CD4-positive, alpha-beta T cell (primary cell): Measurements from ENCODE around the gene KSR2. TPM values are rescaled to one million over a fixed set of nuclear protein-coding genes. Genes with fewer than 3 reads are reported as not detected.

Experiments used
- ATAC-seq: fragments of 200-7000 bp; cut with Tn5 transposase; one replicate; pipeline ENCODE4 v1.10.0; 2022; ENCODE audit warnings: mild to moderate bottlenecking; ENCODE audit not compliant: poor library complexity
- CTCF ChIA-PET: fragments of 350-600 bp; sonication (Branson Sonifier 250); formaldehyde crosslinking; loops from one replicate; lab custom pipeline; 2021; ENCODE audit warnings: antibody characterized with exemption, inconsistent platforms; lab: Charles Lee
- POLR2A ChIA-PET: fragments of 350-600 bp; sonication (Branson Sonifier 250); formaldehyde crosslinking; loops from one replicate; lab custom pipeline; 2021; ENCODE audit warnings: antibody characterized with exemption, inconsistent platforms; lab: Charles Lee
- DNase-seq, 14 experiments: peaks; one replicate each; pipeline ENCODE4 v3.0.0-alpha.2; 2013 to 2020; ENCODE audit warnings: mixed read lengths in 2 of 14
- H3K27ac ChIP-seq, 2 donors: one replicate each; pipeline versions ENCODE4 v1.5.1 to v1.7.0; 2013; ENCODE audit warnings: low read length in 2 of 2, low read depth in 1 of 2, mild to moderate bottlenecking in 1 of 2
- H3K27me3 ChIP-seq, 2 experiments: 1 replicate in 1 of 2; 2 replicates in 1 of 2; pipeline versions ENCODE4 v1.6.1 to v1.7.0; 2013; ENCODE audit warnings: low read length in 2 of 2, control low read depth in 1 of 2, mild to moderate bottlenecking in 1 of 2, moderate library complexity in 1 of 2; ENCODE audit not compliant: insufficient read depth in 2 of 2, control insufficient read depth in 1 of 2
- H3K36me3 ChIP-seq: one replicate; pipeline ENCODE4 v1.6.1; 2013; ENCODE audit warnings: low read length, control low read depth; ENCODE audit not compliant: insufficient read depth
- H3K4me1 ChIP-seq: one replicate; pipeline ENCODE4 v1.6.1; 2013; ENCODE audit warnings: low read length, control low read depth; ENCODE audit not compliant: insufficient read depth
- H3K4me3 ChIP-seq: one replicate; pipeline ENCODE4 v1.5.1; 2013; ENCODE audit warnings: mild to moderate bottlenecking, low read length, moderate library complexity
- H3K9me3 ChIP-seq, 2 experiments: 1 replicate in 1 of 2; 2 replicates in 1 of 2; pipeline versions ENCODE4 v1.6.1 to v1.7.0; 2013; ENCODE audit warnings: low read length in 2 of 2, mild to moderate bottlenecking in 2 of 2, control low read depth in 1 of 2, moderate library complexity in 1 of 2; ENCODE audit not compliant: control insufficient read depth in 1 of 2, insufficient read depth in 1 of 2
- H3K27ac Mint-ChIP-seq: one replicate; pipeline ENCODE4 v1.8.0; 2020; ENCODE audit warnings: mixed read lengths
- H3K27me3 Mint-ChIP-seq: one replicate; pipeline ENCODE4 v1.8.0; 2021; ENCODE audit warnings: mixed read lengths
- H3K36me3 Mint-ChIP-seq: one replicate; pipeline ENCODE4 v1.8.0; 2021; ENCODE audit warnings: low read depth, mixed read lengths
- H3K4me1 Mint-ChIP-seq: one replicate; pipeline ENCODE4 v1.8.0; 2021; ENCODE audit warnings: low read depth, mixed read lengths
- H3K4me3 Mint-ChIP-seq: one replicate; pipeline ENCODE4 v1.8.0; 2020; ENCODE audit warnings: mild to moderate bottlenecking, mixed read lengths
- H3K9me3 Mint-ChIP-seq: one replicate; pipeline ENCODE4 v1.8.0; 2020; ENCODE audit warnings: mixed read lengths
- intact Hi-C, 2 experiments: fragments of 100-400 bp; cut with DNase I in 1 of 2; cut with micrococcal nuclease in 1 of 2; formaldehyde crosslinking; loops; one replicate each; pipeline versions ENCODE4 v1.15.1 to v1.9.0; 2023 to 2025; cut with DNase I, micrococcal nuclease
- total RNA-seq, 174 experiments: library from RNA in 2 of 174; stranded (reverse) in 2 of 174; gene quantifications; one replicate each; pipeline ENCODE4 v1.2.3 and lab custom pipeline; 2021 to 2026
- TF ChIP-seq, protein P1 (sequence below): fragments of 200-600 bp; IDR thresholded peaks from one replicate; pipeline ENCODE4 v1.8.0; 2022; ENCODE audit warnings: antibody characterized with exemption, mild to moderate bottlenecking

KSR2 gene
- total RNA-seq, 2 experiments from 2014 or later, result 0.05 to 0.17 TPM

DNA sequence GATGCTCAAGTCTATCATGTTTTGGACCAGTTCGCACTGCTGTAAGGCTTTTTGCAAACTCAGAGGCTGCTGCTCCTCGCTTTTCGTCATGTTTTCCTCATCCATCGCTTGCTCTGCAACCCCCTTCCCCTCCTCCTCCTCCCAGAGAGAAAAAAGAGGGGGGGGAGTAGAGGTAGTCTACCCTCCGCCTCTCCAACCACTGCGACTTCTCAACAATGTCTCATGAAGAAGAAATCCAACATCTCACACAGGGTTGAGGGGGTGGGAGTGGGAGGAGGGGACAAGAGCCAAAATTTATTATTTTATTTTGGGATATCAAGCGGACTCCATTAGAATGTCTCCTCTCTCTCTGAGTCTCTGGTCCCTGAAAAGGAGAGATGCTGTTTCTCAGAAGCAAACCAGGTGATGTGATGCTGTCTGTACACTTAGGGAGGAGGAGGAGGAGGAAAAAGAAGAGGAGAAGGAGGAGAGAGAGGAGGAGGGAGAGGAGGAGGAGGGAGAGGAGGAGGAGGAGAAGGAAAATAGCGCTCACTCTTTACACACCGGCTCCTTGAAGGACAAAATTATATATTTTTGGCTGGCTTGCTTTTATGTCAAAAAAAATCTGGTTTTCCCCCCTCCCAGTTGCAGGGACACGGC, 520 bp downstream of the KSR2 start:
- peak overlapping the region; percentile 34 for H3K4me3 ChIP-seq
- CTCF ChIA-PET, result no interaction called here

DNA sequence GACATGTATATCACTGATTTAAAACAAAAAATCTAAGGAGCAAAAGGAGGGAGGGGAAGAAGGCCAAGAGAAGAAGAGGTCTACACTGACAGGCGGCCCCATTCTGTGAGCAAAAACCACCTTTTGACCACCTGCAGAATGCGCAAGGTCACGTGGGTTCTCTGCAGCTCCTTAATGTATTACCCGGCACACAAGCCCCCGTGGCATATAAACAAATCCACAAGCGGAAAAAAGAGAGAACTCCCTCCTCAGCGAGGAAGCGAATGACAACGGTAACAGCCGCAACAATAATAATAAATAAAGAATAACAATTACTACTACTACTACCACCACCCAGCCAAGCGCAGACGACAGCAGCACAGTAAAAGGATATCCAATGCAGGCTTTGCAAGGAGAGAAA, 1.3 kb downstream of the KSR2 start:
- peak overlapping the region; percentile 4 for H3K4me3 Mint-ChIP-seq
- CTCF ChIA-PET, result no interaction called here
- no peaks in the 10 kb centered on the region for H3K36me3 Mint-ChIP-seq
- no peak for DNase-seq
- TF ChIP-seq, protein P1, sequence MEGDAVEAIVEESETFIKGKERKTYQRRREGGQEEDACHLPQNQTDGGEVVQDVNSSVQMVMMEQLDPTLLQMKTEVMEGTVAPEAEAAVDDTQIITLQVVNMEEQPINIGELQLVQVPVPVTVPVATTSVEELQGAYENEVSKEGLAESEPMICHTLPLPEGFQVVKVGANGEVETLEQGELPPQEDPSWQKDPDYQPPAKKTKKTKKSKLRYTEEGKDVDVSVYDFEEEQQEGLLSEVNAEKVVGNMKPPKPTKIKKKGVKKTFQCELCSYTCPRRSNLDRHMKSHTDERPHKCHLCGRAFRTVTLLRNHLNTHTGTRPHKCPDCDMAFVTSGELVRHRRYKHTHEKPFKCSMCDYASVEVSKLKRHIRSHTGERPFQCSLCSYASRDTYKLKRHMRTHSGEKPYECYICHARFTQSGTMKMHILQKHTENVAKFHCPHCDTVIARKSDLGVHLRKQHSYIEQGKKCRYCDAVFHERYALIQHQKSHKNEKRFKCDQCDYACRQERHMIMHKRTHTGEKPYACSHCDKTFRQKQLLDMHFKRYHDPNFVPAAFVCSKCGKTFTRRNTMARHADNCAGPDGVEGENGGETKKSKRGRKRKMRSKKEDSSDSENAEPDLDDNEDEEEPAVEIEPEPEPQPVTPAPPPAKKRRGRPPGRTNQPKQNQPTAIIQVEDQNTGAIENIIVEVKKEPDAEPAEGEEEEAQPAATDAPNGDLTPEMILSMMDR, result no peak
- H3K9me3 ChIP-seq, result peaks cover 7 to 12% of the 10 kb centered on the region in 2 experiments
- peaks cover 5% of the 10 kb centered on the region for H3K4me1 Mint-ChIP-seq
- no peak overlapping the region for H3K27ac Mint-ChIP-seq
- POLR2A ChIA-PET, result no interaction called here
- H3K4me1 ChIP-seq, result peaks cover 10% of the 10 kb centered on the region
- no peaks in the 10 kb centered on the region for H3K36me3 ChIP-seq
- H3K4me3 ChIP-seq, result no peak overlapping the region
- H3K27me3 ChIP-seq, result peaks cover 31 to 40% of the 10 kb centered on the region in 2 experiments
- peaks cover 63% of the 10 kb centered on the region for H3K27me3 Mint-ChIP-seq
- no peak overlapping the region for H3K27ac ChIP-seq
- ATAC-seq, result no peak
- peaks cover 3% of the 10 kb centered on the region for H3K9me3 Mint-ChIP-seq
- intact Hi-C loops, result no loop called here

More for the DNA sequence above, 520 bp downstream of the KSR2 start:
- H3K27me3 Mint-ChIP-seq, result peaks cover 68% of the 10 kb centered on the region
- Histone ChIP-seq H3K4me1 (peaks cover 10% of the 10 kb centered on the region), H3K27me3 (peaks cover 31 to 43% of the 10 kb centered on the region in 2 experiments), H3K9me3 (peaks cover 11 to 12% of the 10 kb centered on the region in 2 experiments), H3K27ac (no peak overlapping the region), H3K36me3 (no peaks in the 10 kb centered on the region)
- TF ChIP-seq, protein P1, result no peak
- H3K4me3 Mint-ChIP-seq, result peak overlapping the region; percentile 78
- H3K4me1 Mint-ChIP-seq, result peaks cover 5% of the 10 kb centered on the region
- no peak for DNase-seq
- H3K27ac Mint-ChIP-seq, result no peak overlapping the region
- intact Hi-C loops, result no loop called here
- POLR2A ChIA-PET, result interaction anchor here (1.5 kb wide), 1 partner anchor 408 kb away, joined by 3 read pairs; the partner anchor contains the start of gene SUDS3
- H3K9me3 Mint-ChIP-seq, result peaks cover 3% of the 10 kb centered on the region
- no peak for ATAC-seq
- H3K36me3 Mint-ChIP-seq, result no peaks in the 10 kb centered on the region

DNA sequence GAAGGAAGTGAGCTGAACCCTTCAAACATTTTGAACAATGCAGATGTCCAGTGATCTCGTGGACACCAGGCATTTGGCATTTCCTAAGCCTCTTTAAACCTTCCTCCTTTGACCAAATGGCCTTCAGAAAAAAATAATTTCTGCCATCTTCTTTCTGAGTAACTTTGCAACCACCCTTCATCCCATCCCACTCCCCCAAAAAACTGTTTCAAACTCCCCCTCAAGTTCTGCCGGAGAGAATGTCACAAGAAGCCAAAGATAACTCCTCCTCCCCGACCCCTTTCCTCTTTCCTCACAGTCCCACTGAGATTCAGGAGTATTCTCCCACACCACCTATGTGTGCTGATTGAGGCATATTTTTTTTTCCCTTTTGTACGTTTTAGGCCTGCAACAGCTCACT, 1.7 kb downstream of the KSR2 start:
- H3K36me3 Mint-ChIP-seq, result no peaks in the 10 kb centered on the region
- H3K27ac ChIP-seq, result no peak overlapping the region
- POLR2A ChIA-PET, result no interaction called here
- intact Hi-C loops, result no loop called here
- peak overlapping the region; percentile 4 for H3K4me3 Mint-ChIP-seq
- H3K9me3 ChIP-seq, result peaks cover 5 to 10% of the 10 kb centered on the region in 2 experiments
- H3K27me3 Mint-ChIP-seq, result peaks cover 61% of the 10 kb centered on the region
- peaks cover 5% of the 10 kb centered on the region for H3K4me1 Mint-ChIP-seq
- peaks cover 3% of the 10 kb centered on the region for H3K9me3 Mint-ChIP-seq
- CTCF ChIA-PET, result no interaction called here
- peaks cover 10% of the 10 kb centered on the region for H3K4me1 ChIP-seq
- no peaks in the 10 kb centered on the region for H3K36me3 ChIP-seq
- TF ChIP-seq, protein P1, result no peak
- ATAC-seq, result no peak
- peaks cover 31 to 40% of the 10 kb centered on the region in 2 experiments for H3K27me3 ChIP-seq
- H3K4me3 ChIP-seq, result no peak overlapping the region
- H3K27ac Mint-ChIP-seq, result no peak overlapping the region
- no peak for DNase-seq
